ENCODE measurements around the gene OR4A47.
"Not testable (repeated sequence)": the region's sequence is repeated elsewhere in the genome, so short reads cannot be mapped to it uniquely, and the experiment has no call there.

The OR4A47 gene

GRCh38 chr11:48488493-48488892 lies at the start of gene OR4A47:
Gene OR4A47, plus strand, starts transcription at chr11:48488793. Its CDS starts 0 bp downstream, at chr11:48488793.
- DNase-seq: not testable (repeated sequence)

- DNase-seq: not testable (repeated sequence)
These were observed 32.7 kb upstream of the OR4A47 start for GRCh38 chr11:48455909-48456308.

GRCh38 chr11:48473966-48474365 lies 14.6 kb upstream of the OR4A47 start:
- not testable (repeated sequence) for DNase-seq

GRCh38 chr11:48474703-48475102 lies 13.9 kb upstream of the OR4A47 start:
- DNase-seq: not testable (repeated sequence)

GRCh38 chr11:48506169-48506568 lies 17.6 kb downstream of the OR4A47 start:
- not testable (repeated sequence) for DNase-seq

GRCh38 chr11:48538991-48539390 lies 50.4 kb downstream of the OR4A47 start:
- DNase-seq: no peak
